Endothelial cell of umbilical vein (primary cell): ENCODE data around the gene APC2. TPM values are rescaled to one million over a fixed set of nuclear protein-coding genes. Genes with fewer than 3 reads are reported as not detected.

ENCODE experiments used
- BruUV-seq: library from RNA; stranded (reverse); fragments of 400-500 nt; replicated peaks from 2 replicates; lab custom pipeline; 2021; lab: Mats Ljungman, UMichigan
- CTCF ChIA-PET: fragments of 300-600, 350-600 bp; sonication (Branson Sonifier 250); formaldehyde crosslinking; loops from one replicate; lab custom pipeline; 2021; ENCODE audit warnings: antibody characterized with exemption, inconsistent platforms; lab: Charles Lee
- POLR2A ChIA-PET: fragments of 300-600, 350-600 bp; sonication (Branson Sonifier 250); formaldehyde crosslinking; loops from one replicate; lab custom pipeline; 2021; ENCODE audit warnings: antibody characterized with exemption, inconsistent platforms; lab: Charles Lee
- DNase-seq: peaks from one replicate; pipeline ENCODE4 v3.0.0-alpha.2; 2011; ENCODE audit warnings: low read depth, low spot score
- FAIRE-seq: peaks from 2 replicates; lab custom pipeline; 2011; peaks lifted over from hg19 to GRCh38; lab: Jason Lieb, UNC
- H2AFZ ChIP-seq: 2 replicates; pipeline ENCODE4 v1.6.0; 2012; ENCODE audit warnings: low read depth, low read length, control low read depth, inconsistent platforms
- H3K27ac ChIP-seq: 2 replicates; pipeline ENCODE4 v1.5.1; 2011; ENCODE audit warnings: low read depth, mild to moderate bottlenecking, control low read depth, low read length, moderate library complexity; ENCODE audit not compliant: insufficient read depth
- H3K27me3 ChIP-seq, 2 experiments: 2 replicates each; pipeline versions ENCODE4 v1.6.0 to v1.6.1; 2011; ENCODE audit warnings: low read length in 2 of 2, mixed read lengths in 1 of 2; ENCODE audit not compliant: control insufficient read depth in 2 of 2, insufficient read depth in 2 of 2
- H3K36me3 ChIP-seq, 2 experiments: 2 replicates in 1 of 2; 3 replicates in 1 of 2; pipeline ENCODE4 v1.5.1; 2011; ENCODE audit warnings: low read length in 2 of 2, mild to moderate bottlenecking in 1 of 2, moderate library complexity in 1 of 2; ENCODE audit not compliant: control insufficient read depth in 2 of 2, insufficient read depth in 2 of 2; ENCODE audit errors: extremely low read depth in 1 of 2
- H3K4me1 ChIP-seq: 3 replicates; pipeline ENCODE4 v1.5.1; 2011; ENCODE audit warnings: mild to moderate bottlenecking, low read length; ENCODE audit not compliant: control insufficient read depth, insufficient read depth; ENCODE audit errors: extremely low read depth
- H3K4me2 ChIP-seq: 2 replicates; pipeline ENCODE4 v1.6.1; 2011; ENCODE audit warnings: low read length, control low read depth, mixed read lengths; ENCODE audit not compliant: insufficient read depth
- H3K4me3 ChIP-seq, 3 experiments: fragments of 200-600 bp in 1 of 3; sonication (generic), shearing (Covaris generic) in 1 of 3; replicated peaks in 1 of 3; 2 replicates each; pipeline ENCODE4 v1.5.1; 2011 to 2016; ENCODE audit warnings: control low read depth in 3 of 3, low read length in 3 of 3, mild to moderate bottlenecking in 2 of 3, inconsistent platforms in 1 of 3, low read depth in 1 of 3, moderate library complexity in 1 of 3; ENCODE audit not compliant: insufficient read depth in 1 of 3
- H3K79me2 ChIP-seq: 2 replicates; pipeline ENCODE4 v1.6.0; 2012; ENCODE audit warnings: low read length, inconsistent platforms; ENCODE audit not compliant: control insufficient read depth, insufficient read depth
- H3K9ac ChIP-seq: replicated peaks from 2 replicates; pipeline ENCODE3; 2011; ENCODE audit warnings: low read length, control low read depth; ENCODE audit not compliant: insufficient read depth; ENCODE audit errors: extremely low read depth
- H3K9me1 ChIP-seq: replicated peaks from 3 replicates; pipeline ENCODE4 v1.6.0; 2011; ENCODE audit warnings: mild to moderate bottlenecking, low read length; ENCODE audit not compliant: control insufficient read depth, insufficient read depth; ENCODE audit errors: extremely low read depth
- H3K9me3 ChIP-seq: replicated peaks from 2 replicates; pipeline ENCODE4 v1.5.1; 2012; ENCODE audit warnings: low read length, inconsistent platforms; ENCODE audit not compliant: control insufficient read depth, insufficient read depth
- H4K20me1 ChIP-seq: replicated peaks from 2 replicates; pipeline ENCODE3; 2011; ENCODE audit warnings: mild to moderate bottlenecking, low read length; ENCODE audit not compliant: control insufficient read depth, insufficient read depth; ENCODE audit errors: extremely low read depth
- EZH2 ChIP-seq: IDR thresholded peaks from 2 replicates; pipeline ENCODE4 v1.6.1; 2012; ENCODE audit warnings: borderline replicate concordance, low read depth, mild to moderate bottlenecking, moderate library complexity, low read length, inconsistent platforms; ENCODE audit not compliant: severe bottlenecking
- FOS ChIP-seq: IDR thresholded peaks from 2 replicates; pipeline ENCODE4 v1.6.1; 2011; ENCODE audit warnings: mild to moderate bottlenecking, low read length, moderate library complexity, borderline replicate concordance; ENCODE audit not compliant: insufficient read depth
- GATA2 ChIP-seq: IDR thresholded peaks from 2 replicates; pipeline ENCODE4 v1.7.0; 2011; ENCODE audit warnings: low read depth, mild to moderate bottlenecking, moderate library complexity, mixed read lengths, low read length; ENCODE audit not compliant: insufficient read length, insufficient read depth
- JUN ChIP-seq: IDR thresholded peaks from 2 replicates; pipeline ENCODE4 v1.6.1; 2011; ENCODE audit warnings: borderline replicate concordance, low read depth; ENCODE audit not compliant: insufficient read length, insufficient read depth
- MAX ChIP-seq: IDR thresholded peaks from 2 replicates; pipeline ENCODE4 v1.6.1; 2011; ENCODE audit not compliant: insufficient read depth, insufficient read length
- MYC ChIP-seq: IDR thresholded peaks from one replicate; pipeline ENCODE4 v1.6.1; 2011; ENCODE audit warnings: mild to moderate bottlenecking, low read depth, low read length
- POLR2A ChIP-seq: IDR thresholded peaks from 2 replicates; pipeline ENCODE4 v1.6.1; 2012; ENCODE audit warnings: low read depth, mild to moderate bottlenecking, control low read depth, low read length
- POLR2AphosphoS5 ChIP-seq: IDR thresholded peaks from 2 replicates; pipeline ENCODE4 v1.6.1; 2012; ENCODE audit warnings: low read depth, mild to moderate bottlenecking, control low read depth, low read length, moderate library complexity; ENCODE audit not compliant: insufficient read depth
- dilution Hi-C: fragments of 300-500 bp; cut with MboI; formaldehyde crosslinking; loops from one replicate; pipeline ENCODE4 v1.15.0; 2019; ENCODE audit warnings: low sequenced_read_pairs; ENCODE audit not compliant: extremely low pct_ligation_motif_present
- intact Hi-C: fragments of 100-400 bp; cut with micrococcal nuclease; formaldehyde crosslinking; loops from one replicate; pipeline ENCODE4 v1.10.0; 2022
- polyA plus RNA-seq, 4 experiments: library from polyadenylated mRNA; depleted of rRNA in 3 of 4; stranded (reverse) in 3 of 4; unstranded in 1 of 4; fragments of >200 nt; gene quantifications; 2 replicates each; pipeline versions ENCODE4 v1.2.1 to v1.2.3, GENCODE V29; 2011 to 2012; ENCODE audit warnings: missing spikeins in 1 of 4
- total RNA-seq: library from RNA; stranded (reverse); gene quantifications from 2 replicates; pipeline ENCODE4 v1.2.3, GENCODE V29; 2021
- TF ChIP-seq, protein P1 (sequence below), 2 donors: IDR thresholded peaks; 1 replicate in 1 of 2; 2 replicates in 1 of 2; pipeline ENCODE4 v1.5.1; 2011; ENCODE audit warnings: low read length in 2 of 2, mild to moderate bottlenecking in 2 of 2, moderate library complexity in 2 of 2, control low read depth in 1 of 2, inconsistent platforms in 1 of 2, low read depth in 1 of 2; ENCODE audit not compliant: insufficient read depth in 1 of 2; ENCODE audit errors: extremely low read depth in 1 of 2

APC2 gene
- total and polyA plus RNA-seq, 2 donors (not counting 3 experiments of a cell fraction or from before 2014, with no cell fraction given) = 0.01 to 0.04 TPM

GRCh38 chr19:1409204-1410005, 40.5 kb upstream of the APC2 start:
- TF ChIP-seq FOS (no peak), MYC (no peak), JUN (no peak), POLR2AphosphoS5 (no peak), GATA2 (no peak), POLR2A (no peak), MAX (no peak), EZH2 (no peak)
- TF ChIP-seq, protein P1, sequence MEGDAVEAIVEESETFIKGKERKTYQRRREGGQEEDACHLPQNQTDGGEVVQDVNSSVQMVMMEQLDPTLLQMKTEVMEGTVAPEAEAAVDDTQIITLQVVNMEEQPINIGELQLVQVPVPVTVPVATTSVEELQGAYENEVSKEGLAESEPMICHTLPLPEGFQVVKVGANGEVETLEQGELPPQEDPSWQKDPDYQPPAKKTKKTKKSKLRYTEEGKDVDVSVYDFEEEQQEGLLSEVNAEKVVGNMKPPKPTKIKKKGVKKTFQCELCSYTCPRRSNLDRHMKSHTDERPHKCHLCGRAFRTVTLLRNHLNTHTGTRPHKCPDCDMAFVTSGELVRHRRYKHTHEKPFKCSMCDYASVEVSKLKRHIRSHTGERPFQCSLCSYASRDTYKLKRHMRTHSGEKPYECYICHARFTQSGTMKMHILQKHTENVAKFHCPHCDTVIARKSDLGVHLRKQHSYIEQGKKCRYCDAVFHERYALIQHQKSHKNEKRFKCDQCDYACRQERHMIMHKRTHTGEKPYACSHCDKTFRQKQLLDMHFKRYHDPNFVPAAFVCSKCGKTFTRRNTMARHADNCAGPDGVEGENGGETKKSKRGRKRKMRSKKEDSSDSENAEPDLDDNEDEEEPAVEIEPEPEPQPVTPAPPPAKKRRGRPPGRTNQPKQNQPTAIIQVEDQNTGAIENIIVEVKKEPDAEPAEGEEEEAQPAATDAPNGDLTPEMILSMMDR (IDR thresholded peaks at IDR 0.05; ENCODE audit: extremely low read depth in 1 of 2, insufficient read depth in 1 of 2, low read depth in 1 of 2, low read length in 2 of 2) = no peak
- H3K4me1 ChIP-seq = peaks cover 26% of the 10 kb centered on the region
- CTCF ChIA-PET = interaction anchor here (0.8 to 1.5 kb wide), 2 partner anchors 93 to 165 kb away, joined by 3 read pairs; no protein-coding TSS in a partner anchor
- peak overlapping the region; percentile 77 for H3K4me2 ChIP-seq
- no peak for DNase-seq
- peaks cover 0 to 6% of the 10 kb centered on the region in 2 experiments for H3K36me3 ChIP-seq
- H3K27me3 ChIP-seq = no peaks in the 10 kb centered on the region
- BruUV-seq = no TSS peak
- peaks cover 68% of the 10 kb centered on the region for H3K79me2 ChIP-seq
- no peaks in the 10 kb centered on the region for H3K9me3 ChIP-seq
- H3K4me3 ChIP-seq = peak overlapping the region; percentile 57 to 93 (median 82)
- no peak for FAIRE-seq
- intact Hi-C loops (loop anchor here (10.0 kb wide), 1 partner anchor 185 kb away; the partner anchor contains the start of gene MBD3), dilution Hi-C loops (no loop called here)
- no peak overlapping the region for H2AFZ ChIP-seq
- no peaks in the 10 kb centered on the region for H4K20me1 ChIP-seq
- POLR2A ChIA-PET = no interaction called here
- no peaks in the 10 kb centered on the region for H3K9me1 ChIP-seq
- peak overlapping the region; percentile 98 for H3K9ac ChIP-seq
- H3K27ac ChIP-seq = peak overlapping the region; percentile 92
